Measurements from ENCODE around the gene SELENOO. TPM values are rescaled to one million over a fixed set of nuclear protein-coding genes. Genes with fewer than 3 reads are reported as not detected.

The SELENOO gene
- total RNA-seq, 4 donors from 2014 or later, result 36.1 to 66.6 (median 44.8) TPM

DNA sequence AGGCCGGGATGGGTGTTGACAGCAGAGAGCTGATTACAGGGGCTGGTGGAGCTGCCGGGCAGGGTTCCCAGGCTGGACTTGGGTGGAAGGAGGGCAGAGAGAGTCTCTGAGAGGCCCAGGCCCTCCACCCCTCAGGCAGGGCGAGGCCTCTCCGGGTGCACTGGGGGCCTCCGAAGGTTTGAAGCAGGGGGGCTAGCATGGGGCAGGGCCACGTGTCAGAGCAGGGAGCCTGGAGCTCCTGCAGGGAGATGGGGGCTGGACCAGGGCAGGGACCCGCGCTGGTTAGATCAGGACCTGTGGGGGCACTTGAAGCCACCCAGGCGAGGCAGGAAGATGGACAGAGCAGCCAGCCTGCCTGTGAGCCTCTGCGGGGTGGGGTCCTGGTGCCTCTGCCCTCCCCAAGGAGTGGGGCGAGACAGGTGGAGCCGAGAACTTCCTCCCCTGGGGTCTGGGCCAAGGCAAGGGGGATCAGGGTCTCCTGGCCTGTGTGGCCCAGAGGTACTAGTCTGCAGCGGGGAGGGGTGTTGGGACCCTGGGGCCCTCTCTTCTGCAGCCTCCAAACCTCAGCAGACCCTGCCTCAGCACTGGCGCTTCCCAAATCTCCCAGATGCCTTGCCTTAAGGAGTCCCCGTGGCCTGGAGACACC is 29.4 kb upstream of the SELENOO start:
- no peak for DNase-seq (ENCODE audit: low spot score in 2 of 2)
- H3K9me3 ChIP-seq, result no peaks in the 10 kb centered on the region
- H3K4me3 ChIP-seq, result no peak overlapping the region
- peaks cover 0 to 43% of the 10 kb centered on the region in 2 donors for H3K27me3 ChIP-seq
- H3K36me3 ChIP-seq, result no peaks in the 10 kb centered on the region
- no peak overlapping the region for H3K27ac ChIP-seq
- H3K4me1 ChIP-seq, result peaks cover 0 to 16% (median 6%) of the 10 kb centered on the region in 4 donors
- WGBS, 2 donors, result 61 to 66% methylated on average over 10 to 13 of the region's 15 CpGs
- TF ChIP-seq POLR2A (IDR thresholded peaks at IDR 0.05) (no peak), EP300 (IDR thresholded peaks at IDR 0.05) (no peak)
- TF ChIP-seq, protein P1, sequence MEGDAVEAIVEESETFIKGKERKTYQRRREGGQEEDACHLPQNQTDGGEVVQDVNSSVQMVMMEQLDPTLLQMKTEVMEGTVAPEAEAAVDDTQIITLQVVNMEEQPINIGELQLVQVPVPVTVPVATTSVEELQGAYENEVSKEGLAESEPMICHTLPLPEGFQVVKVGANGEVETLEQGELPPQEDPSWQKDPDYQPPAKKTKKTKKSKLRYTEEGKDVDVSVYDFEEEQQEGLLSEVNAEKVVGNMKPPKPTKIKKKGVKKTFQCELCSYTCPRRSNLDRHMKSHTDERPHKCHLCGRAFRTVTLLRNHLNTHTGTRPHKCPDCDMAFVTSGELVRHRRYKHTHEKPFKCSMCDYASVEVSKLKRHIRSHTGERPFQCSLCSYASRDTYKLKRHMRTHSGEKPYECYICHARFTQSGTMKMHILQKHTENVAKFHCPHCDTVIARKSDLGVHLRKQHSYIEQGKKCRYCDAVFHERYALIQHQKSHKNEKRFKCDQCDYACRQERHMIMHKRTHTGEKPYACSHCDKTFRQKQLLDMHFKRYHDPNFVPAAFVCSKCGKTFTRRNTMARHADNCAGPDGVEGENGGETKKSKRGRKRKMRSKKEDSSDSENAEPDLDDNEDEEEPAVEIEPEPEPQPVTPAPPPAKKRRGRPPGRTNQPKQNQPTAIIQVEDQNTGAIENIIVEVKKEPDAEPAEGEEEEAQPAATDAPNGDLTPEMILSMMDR (IDR thresholded peaks at IDR 0.05), result no peak

DNA sequence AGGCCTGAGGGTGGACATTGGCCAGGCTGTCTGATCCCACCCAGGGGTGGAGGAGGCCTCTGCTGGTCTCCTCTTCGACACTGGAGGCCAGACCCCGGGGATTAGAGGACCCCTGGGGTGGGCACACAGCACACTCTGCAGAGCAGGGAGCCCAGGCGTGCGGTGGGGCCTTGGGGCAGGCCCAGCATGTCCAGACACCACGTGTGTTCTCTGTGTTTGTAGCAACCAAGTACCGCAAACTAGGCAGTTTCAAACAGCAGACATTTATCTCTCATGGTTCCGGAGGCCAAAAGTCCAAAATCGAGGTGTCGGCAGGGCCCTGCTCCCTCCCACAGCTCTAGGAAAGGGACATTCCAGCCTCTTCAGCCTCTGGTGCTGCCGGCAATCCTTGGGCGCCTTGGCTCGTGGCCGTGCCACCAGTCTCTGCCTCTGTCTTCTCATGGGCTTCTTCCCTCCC is 28.8 kb upstream of the SELENOO start:
- no peak for DNase-seq (ENCODE audit: low spot score in 2 of 2)
- Histone ChIP-seq H3K27ac (no peak overlapping the region), H3K4me1 (peaks cover 0 to 16% (median 6%) of the 10 kb centered on the region in 4 donors), H3K36me3 (no peaks in the 10 kb centered on the region), H3K27me3 (peaks cover 0 to 45% of the 10 kb centered on the region in 2 donors), H3K4me3 (no peak overlapping the region), H3K9me3 (no peaks in the 10 kb centered on the region)
- TF ChIP-seq EP300 (IDR thresholded peaks at IDR 0.05), result no peak
- TF ChIP-seq POLR2A (IDR thresholded peaks at IDR 0.05), result no peak
- TF ChIP-seq, protein P1 (IDR thresholded peaks at IDR 0.05), result no peak
- WGBS, 2 donors, result 71 to 80% methylated on average over 13 of the region's 13 CpGs

DNA sequence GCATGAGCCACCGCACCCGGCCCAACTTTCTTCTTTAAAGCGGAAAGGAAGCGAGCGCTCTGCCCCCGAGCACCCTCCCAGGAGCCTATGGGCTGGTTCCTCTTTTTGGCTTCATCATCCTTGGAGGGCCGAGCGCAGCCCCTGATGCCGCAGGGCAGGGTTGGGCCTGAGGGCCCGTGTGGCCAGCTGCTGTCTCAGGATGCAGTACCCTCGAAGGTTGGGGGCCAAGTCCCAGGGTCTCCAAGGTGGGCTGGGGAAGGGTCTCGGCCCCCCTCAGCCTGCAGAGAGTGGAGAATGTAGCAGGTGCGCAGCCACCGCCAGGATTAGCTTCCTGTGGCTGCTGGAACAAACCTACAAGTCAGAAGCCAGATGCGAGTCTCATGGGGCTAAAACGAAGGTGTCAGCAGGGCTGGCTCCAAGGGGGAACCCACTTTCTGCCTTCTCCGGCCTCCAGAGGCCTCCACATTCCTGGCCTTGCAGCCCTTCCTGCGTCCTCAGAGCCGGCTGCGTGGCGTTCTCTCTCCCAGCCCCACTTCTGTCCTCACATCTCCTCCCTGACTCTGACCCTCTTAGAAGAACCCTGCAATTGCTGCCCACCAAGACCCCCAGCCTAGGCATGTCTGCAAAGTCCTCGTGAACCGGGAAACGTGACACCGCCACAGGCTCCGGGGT is 27.4 kb upstream of the SELENOO start:
- Histone ChIP-seq H3K9me3 (no peaks in the 10 kb centered on the region), H3K4me1 (peaks cover 0 to 16% (median 6%) of the 10 kb centered on the region in 4 donors), H3K36me3 (no peaks in the 10 kb centered on the region), H3K27ac (no peak overlapping the region), H3K27me3 (peaks cover 0 to 47% of the 10 kb centered on the region in 2 donors), H3K4me3 (no peak overlapping the region)
- WGBS, 2 donors, result 78 to 82% methylated on average over 25 to 26 of the region's 26 CpGs
- TF ChIP-seq EP300 (IDR thresholded peaks at IDR 0.05) (no peak), POLR2A (IDR thresholded peaks at IDR 0.05) (no peak)
- TF ChIP-seq, protein P1 (IDR thresholded peaks at IDR 0.05), result no peak
- no peak for DNase-seq (ENCODE audit: low spot score in 2 of 2)

DNA sequence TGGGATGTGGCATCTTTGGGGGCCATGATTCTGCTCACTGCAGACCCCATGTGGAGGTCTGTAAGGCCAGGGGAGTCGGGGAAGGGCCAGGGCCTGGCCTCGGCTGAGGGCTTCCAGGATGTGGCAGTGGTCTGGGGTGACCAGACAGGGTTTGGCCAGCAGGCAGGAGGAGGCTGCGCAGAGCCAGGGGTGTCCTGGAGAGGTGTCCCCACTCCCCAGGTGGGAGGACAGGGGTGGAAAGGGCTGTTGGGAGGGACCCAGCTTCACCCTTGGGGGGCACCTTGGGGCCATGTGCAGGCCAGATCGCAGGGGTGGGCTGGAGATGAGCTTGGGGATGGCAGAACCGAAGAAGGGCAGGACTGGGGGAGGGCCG is 26.8 kb upstream of the SELENOO start:
- Histone ChIP-seq H3K36me3 (no peaks in the 10 kb centered on the region), H3K27ac (no peak overlapping the region), H3K9me3 (no peaks in the 10 kb centered on the region), H3K4me1 (peaks cover 0 to 16% (median 6%) of the 10 kb centered on the region in 4 donors), H3K27me3 (peaks cover 0 to 47% of the 10 kb centered on the region in 2 donors), H3K4me3 (no peak overlapping the region)
- TF ChIP-seq EP300 (IDR thresholded peaks at IDR 0.05) (no peak), POLR2A (IDR thresholded peaks at IDR 0.05) (no peak)
- TF ChIP-seq, protein P1 (IDR thresholded peaks at IDR 0.05), result no peak
- 93 to 95% methylated on average over 6 of the region's 6 CpGs for WGBS, 2 donors
- DNase-seq (ENCODE audit: low spot score in 2 of 2), result no peak

Measured in tibial nerve (tissue), 4 donors.